Right atrium auricular region (tissue), 2 donors: ENCODE measurements around the gene DNAAF8. TPM values are rescaled to one million over a fixed set of nuclear protein-coding genes. Genes with fewer than 3 reads are reported as not detected.

ENCODE experiments used
- DNase-seq: peaks from one replicate; pipeline ENCODE4 v3.0.0-alpha.2; 2019; ENCODE audit warnings: low spot score
- H3K27ac ChIP-seq, 2 donors: fragments of 200-600 bp; sonication (generic); 1 replicate in 1 of 2; 2 replicates in 1 of 2; pipeline ENCODE4 v1.5.1; 2016 to 2019
- H3K27me3 ChIP-seq, 2 donors: fragments of 200-600 bp; sonication (generic); one replicate each; pipeline versions ENCODE4 v1.5.1 to v1.6.0; 2017 to 2019
- H3K36me3 ChIP-seq: fragments of 200-600 bp; sonication (generic); one replicate; pipeline ENCODE4 v1.5.1; 2016
- H3K4me1 ChIP-seq, 2 donors: fragments of 200-600 bp; sonication (generic); one replicate each; pipeline versions ENCODE4 v1.5.1 to v1.6.0; 2017 to 2019
- H3K4me3 ChIP-seq, 2 donors: fragments of 200-600 bp; sonication (generic); 1 replicate in 1 of 2; 2 replicates in 1 of 2; pipeline ENCODE4 v1.5.1; 2017 to 2019; ENCODE audit warnings: mild to moderate bottlenecking in 1 of 2, moderate library complexity in 1 of 2
- H3K9me3 ChIP-seq, 2 donors: fragments of 200-600 bp; sonication (generic); one replicate each; pipeline ENCODE4 v1.5.1; 2019
- CTCF ChIP-seq, 2 donors: fragments of 200-600 bp; sonication (generic); IDR thresholded peaks; one replicate each; pipeline ENCODE4 v1.5.1; 2019; ENCODE audit warnings: antibody characterized with exemption in 2 of 2
- total RNA-seq, 2 donors: library from RNA; depleted of rRNA; stranded (reverse); fragments of >200 nt; gene quantifications; one replicate each; pipeline ENCODE4 v1.1.0, GENCODE V29; 2016

DNAAF8 gene
- total RNA-seq, 2 donors from 2014 or later: 0.39 to 0.44 TPM

- Histone ChIP-seq H3K36me3 (peaks cover 8% of the 10 kb centered on the region), H3K4me1 (no peaks in the 10 kb centered on the region), H3K4me3 (no peak overlapping the region), H3K9me3 (no peaks in the 10 kb centered on the region), H3K27me3 (no peaks in the 10 kb centered on the region), H3K27ac (no peak overlapping the region)
- no peak for DNase-seq
- no peak for TF ChIP-seq CTCF (IDR thresholded peaks at IDR 0.05)
Observed at GRCh38 chr16:4792951-4793513, 58.7 kb downstream of the DNAAF8 start.

GRCh38 chr16:4795181-4795827, 61.0 kb downstream of the DNAAF8 start, which contains the start of gene SMIM22:
TSS of gene SMIM22 (plus strand) at chr16:4795369. CDS start at chr16:4795735, 366 bp downstream.
- TF ChIP-seq CTCF (IDR thresholded peaks at IDR 0.05): no peak
- no peaks in the 10 kb centered on the region for H3K27me3 ChIP-seq
- H3K9me3 ChIP-seq: no peaks in the 10 kb centered on the region
- peaks cover 0 to 3% of the 10 kb centered on the region in 2 donors for H3K4me1 ChIP-seq
- DNase-seq: no peak
- no peak within 1 kb of the TSS for H3K4me3 ChIP-seq
- H3K36me3 ChIP-seq: peaks cover 8% of the 10 kb centered on the region
- no peak within 1 kb of the TSS for H3K27ac ChIP-seq

- Histone ChIP-seq H3K27ac (no peak overlapping the region), H3K4me1 (peaks cover 0 to 10% of the 10 kb centered on the region in 2 donors), H3K9me3 (no peaks in the 10 kb centered on the region), H3K27me3 (no peaks in the 10 kb centered on the region), H3K4me3 (no peak overlapping the region), H3K36me3 (peaks cover 8% of the 10 kb centered on the region)
- TF ChIP-seq CTCF (IDR thresholded peaks at IDR 0.05): no peak
- DNase-seq: no peak
Observed at GRCh38 chr16:4795828-4796572, 61.7 kb downstream of the DNAAF8 start.

- Histone ChIP-seq H3K36me3 (peaks cover 8% of the 10 kb centered on the region), H3K4me3 (no peak overlapping the region), H3K4me1 (peaks cover 0 to 20% of the 10 kb centered on the region in 2 donors), H3K27me3 (no peaks in the 10 kb centered on the region), H3K9me3 (no peaks in the 10 kb centered on the region), H3K27ac (no peak overlapping the region)
- no peak for TF ChIP-seq CTCF (IDR thresholded peaks at IDR 0.05)
- DNase-seq: no peak
Observed at GRCh38 chr16:4796982-4797804, 62.9 kb downstream of the DNAAF8 start.

- no peak overlapping the region for H3K27ac ChIP-seq
- no peak for TF ChIP-seq CTCF (IDR thresholded peaks at IDR 0.05)
- no peak overlapping the region for H3K4me3 ChIP-seq
- H3K36me3 ChIP-seq: peaks cover 8% of the 10 kb centered on the region
- no peaks in the 10 kb centered on the region for H3K9me3 ChIP-seq
- peaks cover 0 to 20% of the 10 kb centered on the region in 2 donors for H3K4me1 ChIP-seq
- H3K27me3 ChIP-seq: no peaks in the 10 kb centered on the region
- no peak for DNase-seq
Observed at GRCh38 chr16:4797805-4798252, 63.5 kb downstream of the DNAAF8 start.
